ENCODE measurements around the gene GRB7.
"Not testable (repeated sequence)": the region's sequence is repeated elsewhere in the genome, so short reads cannot be mapped to it uniquely, and the experiment has no call there.

Gene GRB7

GRCh38 chr17:39757931-39758873, 20.5 kb downstream of the GRB7 start:
- peak; percentile 61 for DNase-seq (ENCODE audit: low spot score)
- TF ChIP-seq CTCF (IDR thresholded peaks at IDR 0.05; ENCODE audit: borderline replicate concordance, control extremely low read depth, extremely low read depth, insufficient read depth, missing control alignments): no peak
- in situ Hi-C loops (cut with MboI; ENCODE audit: low sequenced_read_pairs, unreplicated experiment): no loop called here

GRCh38 chr17:39759204-39759603, 21.5 kb downstream of the GRB7 start:
- no peak for TF ChIP-seq CTCF (IDR thresholded peaks at IDR 0.05; ENCODE audit: borderline replicate concordance, control extremely low read depth, extremely low read depth, insufficient read depth, missing control alignments)
- DNase-seq (ENCODE audit: low spot score): no peak
- in situ Hi-C loops (cut with MboI; ENCODE audit: low sequenced_read_pairs, unreplicated experiment): no loop called here

GRCh38 chr17:39761861-39762496, 24.2 kb downstream of the GRB7 start:
- TF ChIP-seq CTCF (IDR thresholded peaks at IDR 0.05; ENCODE audit: borderline replicate concordance, control extremely low read depth, extremely low read depth, insufficient read depth, missing control alignments): no peak
- no peak for DNase-seq (ENCODE audit: low spot score)
- in situ Hi-C loops (cut with MboI; ENCODE audit: low sequenced_read_pairs, unreplicated experiment): no loop called here

GRCh38 chr17:39763051-39763820, 25.5 kb downstream of the GRB7 start:
- no peak for TF ChIP-seq CTCF (IDR thresholded peaks at IDR 0.05; ENCODE audit: borderline replicate concordance, control extremely low read depth, extremely low read depth, insufficient read depth, missing control alignments)
- in situ Hi-C loops (cut with MboI; ENCODE audit: low sequenced_read_pairs, unreplicated experiment): no loop called here
- no peak for DNase-seq (ENCODE audit: low spot score)

GRCh38 chr17:39764171-39764570, 26.4 kb downstream of the GRB7 start:
- DNase-seq (ENCODE audit: low spot score); in situ Hi-C loops (cut with MboI; ENCODE audit: low sequenced_read_pairs, unreplicated experiment): not testable (repeated sequence)

GRCh38 chr17:39765175-39765574, 27.4 kb downstream of the GRB7 start:
- TF ChIP-seq CTCF (IDR thresholded peaks at IDR 0.05; ENCODE audit: borderline replicate concordance, control extremely low read depth, extremely low read depth, insufficient read depth, missing control alignments): no peak
- DNase-seq (ENCODE audit: low spot score): no peak
- in situ Hi-C loops (cut with MboI; ENCODE audit: low sequenced_read_pairs, unreplicated experiment): no loop called here

Measured in GM13976 (cell line).